Ovary (tissue), 3 donors: ENCODE results near the gene SETDB1.

Experiments used
- POLR2A ChIP-seq: fragments of 450-650 bp; IDR thresholded peaks from one replicate; pipeline ENCODE4 v1.6.1; 2017; ENCODE audit warnings: antibody characterized with exemption, mild to moderate bottlenecking, moderate library complexity
- TF ChIP-seq, protein P1 (sequence below), 3 donors: fragments of 450-650 bp in 2 of 3; fragments of 200-600 bp in 1 of 3; IDR thresholded peaks; one replicate each; pipeline versions ENCODE4 v1.5.1 to v1.8.0; 2016 to 2022; ENCODE audit warnings: antibody characterized with exemption in 3 of 3, mild to moderate bottlenecking in 1 of 3
- donor health status: DM: no; HTN: no; CAD: no.

DNA sequence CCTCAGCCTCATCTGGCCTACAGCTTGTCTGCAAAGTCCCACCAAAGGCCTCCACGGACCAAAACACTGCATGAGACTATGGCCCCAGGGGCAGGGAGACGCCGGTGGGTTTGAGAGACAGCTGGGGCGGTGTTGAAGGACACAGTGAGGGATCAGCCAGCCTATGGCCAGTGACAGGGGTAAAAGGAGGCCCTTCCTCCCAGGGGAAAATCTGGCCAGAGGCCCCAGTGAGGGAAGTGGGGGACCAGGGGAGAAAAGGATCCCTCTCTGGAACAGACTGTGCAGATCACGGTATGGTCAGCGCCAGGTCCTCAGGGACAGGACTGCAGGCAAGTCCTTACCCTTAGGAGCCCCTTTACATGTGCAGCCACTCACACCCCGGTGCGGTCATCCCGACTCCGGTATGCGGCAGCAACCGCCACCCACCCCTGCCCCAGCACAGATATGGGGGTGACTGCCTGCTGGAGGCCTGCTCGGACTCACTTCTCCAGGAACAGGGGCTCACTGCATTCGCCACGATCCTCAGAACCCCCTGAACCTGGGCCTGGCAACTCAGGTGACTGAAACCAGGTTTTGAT is 47.2 kb downstream of the SETDB1 start:
- no peak for TF ChIP-seq POLR2A
- TF ChIP-seq, protein P1, sequence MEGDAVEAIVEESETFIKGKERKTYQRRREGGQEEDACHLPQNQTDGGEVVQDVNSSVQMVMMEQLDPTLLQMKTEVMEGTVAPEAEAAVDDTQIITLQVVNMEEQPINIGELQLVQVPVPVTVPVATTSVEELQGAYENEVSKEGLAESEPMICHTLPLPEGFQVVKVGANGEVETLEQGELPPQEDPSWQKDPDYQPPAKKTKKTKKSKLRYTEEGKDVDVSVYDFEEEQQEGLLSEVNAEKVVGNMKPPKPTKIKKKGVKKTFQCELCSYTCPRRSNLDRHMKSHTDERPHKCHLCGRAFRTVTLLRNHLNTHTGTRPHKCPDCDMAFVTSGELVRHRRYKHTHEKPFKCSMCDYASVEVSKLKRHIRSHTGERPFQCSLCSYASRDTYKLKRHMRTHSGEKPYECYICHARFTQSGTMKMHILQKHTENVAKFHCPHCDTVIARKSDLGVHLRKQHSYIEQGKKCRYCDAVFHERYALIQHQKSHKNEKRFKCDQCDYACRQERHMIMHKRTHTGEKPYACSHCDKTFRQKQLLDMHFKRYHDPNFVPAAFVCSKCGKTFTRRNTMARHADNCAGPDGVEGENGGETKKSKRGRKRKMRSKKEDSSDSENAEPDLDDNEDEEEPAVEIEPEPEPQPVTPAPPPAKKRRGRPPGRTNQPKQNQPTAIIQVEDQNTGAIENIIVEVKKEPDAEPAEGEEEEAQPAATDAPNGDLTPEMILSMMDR (IDR thresholded peaks at IDR 0.05), result no peak
